IMR-90 (cell line): ENCODE results near the gene TMCC3.

Experiments used
- POLR2A ChIP-seq: IDR thresholded peaks from 2 replicates; pipeline ENCODE4 v1.6.1; 2012; ENCODE audit warnings: mild to moderate bottlenecking, low read depth, low read length
- RCOR1 ChIP-seq: IDR thresholded peaks from 2 replicates; pipeline ENCODE4 v1.6.1; 2012; ENCODE audit warnings: mild to moderate bottlenecking, low read length, improper control_type of control experiment; ENCODE audit not compliant: insufficient replicate concordance
- TF ChIP-seq, protein P1 (sequence below): conservative IDR thresholded peaks from 2 replicates; pipeline ENCODE4 v1.5.1; 2012; ENCODE audit warnings: mild to moderate bottlenecking, low read depth, low read length, improper control_type of control experiment

DNA sequence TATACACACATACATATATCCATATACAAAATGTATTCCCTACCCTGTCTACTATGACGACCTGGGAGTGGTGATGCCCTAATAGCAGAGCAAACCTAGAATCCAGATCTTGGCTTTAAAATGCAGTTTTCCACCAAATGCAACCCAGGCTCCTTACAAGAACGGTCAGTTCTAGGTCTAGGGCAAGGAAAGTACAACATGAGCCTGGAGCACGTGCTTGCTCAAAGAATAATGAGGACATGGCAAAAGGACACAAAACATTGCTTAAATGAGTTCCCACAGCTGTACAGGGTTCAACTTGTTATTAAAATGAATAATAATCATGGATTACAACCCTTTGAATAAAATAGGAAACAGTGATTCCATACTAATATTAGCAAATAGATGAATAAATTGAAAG is 94.7 kb downstream of the TMCC3 start:
- TF ChIP-seq POLR2A, result no peak
- TF ChIP-seq, protein P1, sequence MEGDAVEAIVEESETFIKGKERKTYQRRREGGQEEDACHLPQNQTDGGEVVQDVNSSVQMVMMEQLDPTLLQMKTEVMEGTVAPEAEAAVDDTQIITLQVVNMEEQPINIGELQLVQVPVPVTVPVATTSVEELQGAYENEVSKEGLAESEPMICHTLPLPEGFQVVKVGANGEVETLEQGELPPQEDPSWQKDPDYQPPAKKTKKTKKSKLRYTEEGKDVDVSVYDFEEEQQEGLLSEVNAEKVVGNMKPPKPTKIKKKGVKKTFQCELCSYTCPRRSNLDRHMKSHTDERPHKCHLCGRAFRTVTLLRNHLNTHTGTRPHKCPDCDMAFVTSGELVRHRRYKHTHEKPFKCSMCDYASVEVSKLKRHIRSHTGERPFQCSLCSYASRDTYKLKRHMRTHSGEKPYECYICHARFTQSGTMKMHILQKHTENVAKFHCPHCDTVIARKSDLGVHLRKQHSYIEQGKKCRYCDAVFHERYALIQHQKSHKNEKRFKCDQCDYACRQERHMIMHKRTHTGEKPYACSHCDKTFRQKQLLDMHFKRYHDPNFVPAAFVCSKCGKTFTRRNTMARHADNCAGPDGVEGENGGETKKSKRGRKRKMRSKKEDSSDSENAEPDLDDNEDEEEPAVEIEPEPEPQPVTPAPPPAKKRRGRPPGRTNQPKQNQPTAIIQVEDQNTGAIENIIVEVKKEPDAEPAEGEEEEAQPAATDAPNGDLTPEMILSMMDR, result no peak
- TF ChIP-seq RCOR1, result no peak
